GM19455 (cell line): Measurements from ENCODE around the gene CKAP2.
"Not testable (repeated sequence)": the region's sequence is repeated elsewhere in the genome, so short reads cannot be mapped to it uniquely, and the experiment has no call there.

Experiments
- ATAC-seq: cut with Tn5 transposase; IDR thresholded peaks from one replicate; pipeline ENCODE4 v1.9.1; 2021; ENCODE audit not compliant: unreplicated experiment

Gene CKAP2

GRCh38 chr13:52454820-52455676 lies at the start of gene CKAP2:
Gene CKAP2 (plus strand): TSS chr13:52455478. CDS start chr13:52455557, 79 bp downstream.
- ATAC-seq: peak; percentile 74

- ATAC-seq: no peak
Observed at GRCh38 chr13:52405767-52406494, 49.3 kb upstream of the CKAP2 start, which contains the start of gene THSD1. Gene THSD1 (minus strand): TSS chr13:52406172. CDS start chr13:52402600, 3,572 bp downstream.

GRCh38 chr13:52406629-52407028 lies 48.6 kb upstream of the CKAP2 start:
- ATAC-seq: no peak

- not testable (repeated sequence) for ATAC-seq
Observed at GRCh38 chr13:52407436-52407835, 47.8 kb upstream of the CKAP2 start.

GRCh38 chr13:52408071-52408658 lies 47.1 kb upstream of the CKAP2 start:
- ATAC-seq: not testable (repeated sequence)

GRCh38 chr13:52411629-52412028 lies 43.6 kb upstream of the CKAP2 start:
- peak; percentile 56 for ATAC-seq

- no peak for ATAC-seq
Observed at GRCh38 chr13:52412128-52412527, 43.1 kb upstream of the CKAP2 start.

GRCh38 chr13:52414051-52414450 lies 41.2 kb upstream of the CKAP2 start:
- ATAC-seq: no peak

- no peak for ATAC-seq
Observed at GRCh38 chr13:52414963-52415362, 40.3 kb upstream of the CKAP2 start.

- no peak for ATAC-seq
Observed at GRCh38 chr13:52419080-52419479, 36.2 kb upstream of the CKAP2 start.

GRCh38 chr13:52421216-52421615 lies 34.1 kb upstream of the CKAP2 start:
- no peak for ATAC-seq

- no peak for ATAC-seq
Observed at GRCh38 chr13:52428295-52428694, 27.0 kb upstream of the CKAP2 start.

- ATAC-seq: no peak
Observed at GRCh38 chr13:52432456-52432855, 22.8 kb upstream of the CKAP2 start.

GRCh38 chr13:52446265-52446664 lies 9.0 kb upstream of the CKAP2 start:
- no peak for ATAC-seq

- no peak for ATAC-seq
Observed at GRCh38 chr13:52447354-52447753, 7.9 kb upstream of the CKAP2 start.

GRCh38 chr13:52447815-52448552 lies 7.3 kb upstream of the CKAP2 start:
- no peak for ATAC-seq

GRCh38 chr13:52449331-52450011 lies 5.8 kb upstream of the CKAP2 start:
- ATAC-seq: peak; percentile 0

- ATAC-seq: peak; percentile 65
Observed at GRCh38 chr13:52450012-52450792, 5.1 kb upstream of the CKAP2 start, which contains the start of gene VPS36. Gene VPS36 (minus strand): TSS chr13:52450634. CDS start chr13:52450594, 40 bp downstream.

GRCh38 chr13:52450793-52451116 lies 4.5 kb upstream of the CKAP2 start:
- no peak for ATAC-seq
